Ishikawa (cell line): ENCODE data around the gene CDK12.

Source experiments
- EP300 ChIP-seq: IDR thresholded peaks from 2 replicates; pipeline ENCODE4 v1.6.1; 2012; ENCODE audit warnings: borderline replicate concordance
- FOXM1 ChIP-seq: IDR thresholded peaks from 2 replicates; pipeline ENCODE4 v1.6.1; 2012; ENCODE audit warnings: low read depth, borderline replicate concordance
- RAD21 ChIP-seq: IDR thresholded peaks from 2 replicates; pipeline ENCODE4 v1.6.1; 2012; ENCODE audit warnings: low read depth
- REST ChIP-seq: IDR thresholded peaks from 2 replicates; pipeline ENCODE4 v1.6.1; 2012; ENCODE audit warnings: low read depth, mild to moderate bottlenecking
- TCF12 ChIP-seq: IDR thresholded peaks from 2 replicates; pipeline ENCODE4 v1.6.1; 2012; ENCODE audit warnings: low read depth
- ZBTB7A ChIP-seq: IDR thresholded peaks from 2 replicates; pipeline ENCODE4 v1.6.1; 2012; ENCODE audit warnings: low read depth

DNA sequence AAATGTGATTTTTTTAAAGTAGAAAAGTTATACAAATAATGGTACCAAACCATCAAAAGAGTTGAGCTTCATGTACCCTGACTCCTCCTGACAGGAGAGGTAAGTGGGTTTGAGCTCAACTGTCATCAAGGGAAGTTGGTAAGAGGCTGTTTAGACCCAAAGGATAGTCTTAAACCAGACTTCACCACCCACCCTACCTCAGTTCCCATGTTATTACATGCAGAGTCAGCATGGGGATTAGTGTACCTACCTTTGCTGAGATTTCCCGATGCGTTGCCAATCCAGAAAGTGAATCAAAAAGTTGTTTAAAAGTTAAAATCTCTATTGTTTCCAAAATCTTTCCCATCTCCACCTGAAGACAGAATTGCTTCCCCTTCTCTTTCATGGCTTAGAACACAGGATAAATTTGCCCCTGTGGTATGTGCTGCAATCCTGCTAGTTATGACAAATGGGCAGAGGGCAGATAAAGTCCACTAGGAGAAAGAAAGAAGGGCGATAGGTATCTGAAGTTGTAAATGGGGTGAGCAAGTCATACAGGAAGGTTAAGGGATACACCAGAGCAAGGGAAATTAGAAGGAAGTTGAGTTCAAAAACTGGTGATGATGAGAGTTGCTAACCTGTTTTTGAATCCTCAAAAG, 73.6 kb downstream of the CDK12 start:
- TF ChIP-seq ZBTB7A, result no peak
- TF ChIP-seq REST, result no peak
- no peak for TF ChIP-seq RAD21
- TF ChIP-seq FOXM1, result no peak
- no peak for TF ChIP-seq TCF12
- no peak for TF ChIP-seq EP300
